Activated T-cell treated with anti-CD3 and anti-CD28 coated beads, Interleukin-2, amount 50 U/mL, for 24 hours (primary cell): ENCODE measurements around the gene SPDYE1.
A peak's percentile ranks its signal among the peaks of the same experiment; 100 is the strongest.

ENCODE experiments used
- DNase-seq: peaks from one replicate; pipeline ENCODE4 v3.0.0-alpha.2; 2020
- H3K27ac Mint-ChIP-seq: 2 replicates; pipeline ENCODE4 v1.8.0; 2020; ENCODE audit warnings: mild to moderate bottlenecking, mixed read lengths
- H3K27me3 Mint-ChIP-seq: 2 replicates; pipeline ENCODE4 v1.8.0; 2020; ENCODE audit warnings: mixed read lengths
- H3K36me3 Mint-ChIP-seq: 2 replicates; pipeline ENCODE4 v1.8.0; 2020; ENCODE audit warnings: low read depth, mixed read lengths
- H3K4me1 Mint-ChIP-seq: 2 replicates; pipeline ENCODE4 v1.8.0; 2020; ENCODE audit warnings: low read depth, mixed read lengths
- H3K4me3 Mint-ChIP-seq: 2 replicates; pipeline ENCODE4 v1.8.0; 2020; ENCODE audit warnings: mild to moderate bottlenecking, moderate library complexity, mixed read lengths
- H3K9me3 Mint-ChIP-seq: 2 replicates; pipeline ENCODE4 v1.8.0; 2020; ENCODE audit warnings: mixed read lengths

The SPDYE1 gene

GRCh38 chr7:44059219-44060090 lies 61.8 kb downstream of the SPDYE1 start:
- H3K4me1 Mint-ChIP-seq = peaks cover 24% of the 10 kb centered on the region
- H3K9me3 Mint-ChIP-seq = no peaks in the 10 kb centered on the region
- H3K36me3 Mint-ChIP-seq = peaks cover 82% of the 10 kb centered on the region
- peak overlapping the region; percentile 57 for H3K27ac Mint-ChIP-seq
- H3K4me3 Mint-ChIP-seq = no peak overlapping the region
- no peaks in the 10 kb centered on the region for H3K27me3 Mint-ChIP-seq
- peak; percentile 42 for DNase-seq
